IMR-90 (cell line): ENCODE measurements around the gene TMEM223. TPM values are rescaled to one million over a fixed set of nuclear protein-coding genes. Genes with fewer than 3 reads are reported as not detected.
"Not testable (repeated sequence)": the region's sequence is repeated elsewhere in the genome, so short reads cannot be mapped to it uniquely, and the experiment has no call there.

ENCODE experiments used
- ATAC-seq: fragments of 200-7000 bp; cut with Tn5 transposase; 2 replicates; pipeline ENCODE4 v1.9.1; 2020; ENCODE audit warnings: low read depth, mild to moderate bottlenecking, moderate library complexity
- BruUV-seq: library from RNA; stranded (reverse); fragments of 400-500 nt; replicated peaks from 2 replicates; lab custom pipeline; 2021; lab: Mats Ljungman, UMichigan
- CTCF ChIA-PET: fragments of 300-600 bp; formaldehyde crosslinking; extraction: SDS; loops from one replicate; lab custom pipeline; 2021; ENCODE audit warnings: antibody characterized with exemption; lab: Yijun Ruan, JAX
- POLR2A ChIA-PET: fragments of 300-600 bp; sonication (Branson Sonifier 250); formaldehyde crosslinking; loops from one replicate; lab custom pipeline; 2022; ENCODE audit warnings: antibody characterized with exemption; ENCODE audit not compliant: unreplicated experiment; lab: Charles Lee
- DNase-seq: peaks from one replicate; pipeline ENCODE4 v3.0.0; 2013
- H2AFZ ChIP-seq: replicated peaks from 2 replicates; pipeline ENCODE3; 2013; ENCODE audit warnings: low read length, mild to moderate bottlenecking; ENCODE audit not compliant: poor library complexity
- H2AK5ac ChIP-seq: 2 replicates; pipeline ENCODE4 v1.6.1; 2013; ENCODE audit warnings: low read depth, low read length, inconsistent platforms
- H2AK9ac ChIP-seq: replicated peaks from 2 replicates; pipeline ENCODE3; 2013; ENCODE audit warnings: mild to moderate bottlenecking, low read depth, low read length, moderate library complexity; ENCODE audit not compliant: poor library complexity
- H2BK120ac ChIP-seq: 2 replicates; pipeline ENCODE4 v1.6.1; 2013; ENCODE audit warnings: low read depth, low read length, inconsistent platforms
- H2BK15ac ChIP-seq: 3 replicates; pipeline ENCODE4 v1.6.1; 2013; ENCODE audit warnings: low read depth, low read length, inconsistent platforms
- H2BK20ac ChIP-seq: 2 replicates; pipeline ENCODE4 v1.6.1; 2013; ENCODE audit warnings: low read depth, mild to moderate bottlenecking, inconsistent platforms, low read length, moderate library complexity
- H2BK5ac ChIP-seq: 2 replicates; pipeline ENCODE4 v1.6.1; 2013; ENCODE audit warnings: mild to moderate bottlenecking, low read depth, low read length, inconsistent platforms; ENCODE audit not compliant: poor library complexity, severe bottlenecking
- H3K14ac ChIP-seq: replicated peaks from 2 replicates; pipeline ENCODE4 v1.6.1; 2013; ENCODE audit warnings: low read depth, low read length, inconsistent platforms
- H3K18ac ChIP-seq: 2 replicates; pipeline ENCODE4 v1.6.1; 2013; ENCODE audit warnings: low read depth, low read length, control low read depth
- H3K23ac ChIP-seq: 2 replicates; pipeline ENCODE4 v1.6.1; 2013; ENCODE audit warnings: low read depth, low read length, inconsistent platforms
- H3K27ac ChIP-seq: 2 replicates; pipeline ENCODE4 v1.5.1; 2013; ENCODE audit warnings: mild to moderate bottlenecking, control low read depth, low read length; ENCODE audit not compliant: insufficient read depth
- H3K27me3 ChIP-seq: 2 replicates; pipeline ENCODE4 v1.6.1; 2013; ENCODE audit warnings: low read length; ENCODE audit not compliant: control insufficient read depth, insufficient read depth
- H3K36me3 ChIP-seq: 2 replicates; pipeline ENCODE4 v1.6.1; 2013; ENCODE audit warnings: low read length, mixed read lengths; ENCODE audit not compliant: control insufficient read depth, insufficient read depth
- H3K4ac ChIP-seq: 2 replicates; pipeline ENCODE4 v1.6.1; 2013; ENCODE audit warnings: low read depth, low read length, inconsistent platforms
- H3K4me1 ChIP-seq: 2 replicates; pipeline ENCODE4 v1.6.1; 2013; ENCODE audit warnings: low read length, mixed read lengths; ENCODE audit not compliant: control insufficient read depth, insufficient read depth
- H3K4me2 ChIP-seq: 2 replicates; pipeline ENCODE4 v1.6.1; 2013; ENCODE audit warnings: low read depth, mild to moderate bottlenecking, control low read depth, low read length, moderate library complexity
- H3K4me3 ChIP-seq: 2 replicates; pipeline ENCODE4 v1.5.1; 2013; ENCODE audit warnings: low read depth, mild to moderate bottlenecking, control low read depth, low read length, moderate library complexity; ENCODE audit not compliant: insufficient read depth
- H3K56ac ChIP-seq: 2 replicates; pipeline ENCODE4 v1.6.1; 2013; ENCODE audit warnings: low read length, inconsistent platforms; ENCODE audit not compliant: insufficient read depth; ENCODE audit errors: extremely low read depth
- H3K79me1 ChIP-seq, 2 experiments: 2 replicates each; pipeline ENCODE4 v1.6.1; 2013; ENCODE audit warnings: low read length in 2 of 2, inconsistent platforms in 1 of 2, low read depth in 1 of 2
- H3K9ac ChIP-seq: 2 replicates; pipeline ENCODE4 v1.6.1; 2013; ENCODE audit warnings: low read depth, low read length, control low read depth
- H3K9me1 ChIP-seq: 2 replicates; pipeline ENCODE4 v1.6.1; 2013; ENCODE audit warnings: low read length, inconsistent platforms; ENCODE audit not compliant: insufficient read depth
- H3K9me3 ChIP-seq: 2 replicates; pipeline ENCODE4 v1.6.1; 2013; ENCODE audit warnings: low read length; ENCODE audit not compliant: control insufficient read depth, insufficient read depth
- H4K20me1 ChIP-seq: 2 replicates; pipeline ENCODE4 v1.6.1; 2013; ENCODE audit warnings: low read length, inconsistent platforms; ENCODE audit not compliant: insufficient read depth
- H4K5ac ChIP-seq: 2 replicates; pipeline ENCODE4 v1.6.1; 2013; ENCODE audit warnings: mild to moderate bottlenecking, low read depth, low read length, control low read depth
- H4K8ac ChIP-seq, 2 experiments: 2 replicates each; pipeline ENCODE4 v1.6.1; 2013; ENCODE audit warnings: low read depth in 2 of 2, low read length in 2 of 2, control low read depth in 1 of 2, inconsistent platforms in 1 of 2
- H4K91ac ChIP-seq: 2 replicates; pipeline ENCODE4 v1.6.1; 2013; ENCODE audit warnings: low read depth, low read length, inconsistent platforms; ENCODE audit not compliant: insufficient read depth
- MAFK ChIP-seq: IDR thresholded peaks from 2 replicates; pipeline ENCODE4 v1.6.1; 2012; ENCODE audit warnings: low read depth, low read length, improper control_type of control experiment
- NFE2L2 ChIP-seq: fragments of 150-350 bp; IDR thresholded peaks from 2 replicates; pipeline ENCODE4 v1.6.1; 2016; ENCODE audit warnings: low read depth, mild to moderate bottlenecking, low read length
- RFX5 ChIP-seq: IDR thresholded peaks from 2 replicates; pipeline ENCODE4 v1.8.0; 2012; ENCODE audit warnings: low read depth, mild to moderate bottlenecking, low read length, moderate library complexity
- WGBS, 2 experiments: methylation state at CpG; one replicate each; pipeline versions ENCODE4 v1.1.5 to v1.1.7; 2013; ENCODE audit warnings: missing lambda C conversion rate in 2 of 2; ENCODE audit not compliant: insufficient read length in 1 of 2; ENCODE audit errors: extremely low coverage in 2 of 2; 5-methylcytosine and 5-hydroxymethylcytosine counted together
- dilution Hi-C: fragments of 300-500 bp; cut with HindIII; formaldehyde crosslinking; loops from one replicate; pipeline ENCODE4 v1.14.3; 2018; ENCODE audit warnings: low sequenced_read_pairs; ENCODE audit not compliant: unreplicated experiment
- in situ Hi-C: fragments of 300-500 bp; cut with MboI; formaldehyde crosslinking; loops from 3 replicates; pipeline ENCODE4 v1.14.3; 2019; ENCODE audit warnings: low sequenced_read_pairs, inconsistent platforms, mixed read lengths
- intact Hi-C: fragments of 100-400 bp; cut with micrococcal nuclease; formaldehyde crosslinking; loops from 2 replicates; pipeline ENCODE4 v1.10.0; 2022
- polyA plus RNA-seq, 3 experiments: library from polyadenylated mRNA; depleted of rRNA; stranded (reverse); fragments of >200 nt; gene quantifications; 2 replicates each; pipeline ENCODE4 v1.2.3, GENCODE V29; 2012; ENCODE audit warnings: low replicate concordance in 1 of 3
- total RNA-seq: library from RNA; depleted of rRNA; stranded (reverse); fragments of >200 nt; gene quantifications from 2 replicates; pipeline ENCODE4 v1.2.3, GENCODE V29; 2012

TMEM223 gene
- total and polyA plus RNA-seq, 2 of the 4 experiments (the other 2 are of a cell fraction): 9.7 to 15.7 TPM

DNA sequence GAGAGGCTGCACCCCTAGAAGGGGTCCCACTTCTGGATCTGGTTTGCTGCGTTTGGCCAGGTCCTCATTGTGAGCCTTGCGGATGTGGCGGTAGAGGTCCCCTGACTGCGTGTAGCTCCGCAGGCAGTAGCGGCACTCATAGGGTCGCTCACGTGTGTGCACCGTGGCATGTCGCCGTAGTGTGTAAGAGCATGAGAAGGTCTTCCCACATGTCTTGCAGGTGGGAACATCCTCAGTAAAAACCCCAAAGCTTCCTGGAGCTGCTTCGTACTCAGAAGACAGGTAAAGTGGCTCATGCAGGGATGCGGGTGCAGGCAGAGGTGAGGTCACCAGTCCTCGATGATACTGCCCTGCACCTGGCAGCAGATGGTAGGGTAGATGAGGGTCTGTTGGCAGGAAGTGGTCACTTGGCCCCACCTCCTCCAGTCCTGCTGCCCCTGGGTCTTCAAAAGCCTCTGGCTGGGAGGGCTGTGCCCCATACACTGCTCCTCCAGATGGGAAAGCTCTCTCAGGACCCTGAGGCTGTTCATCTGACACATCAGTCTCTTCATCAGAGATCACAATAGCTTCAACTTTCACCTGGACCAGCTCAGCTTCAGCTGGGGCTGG is 39.5 kb downstream of the TMEM223 start:
- H2BK120ac ChIP-seq: no peak overlapping the region
- H2BK20ac ChIP-seq: no peak overlapping the region
- H3K56ac ChIP-seq: no peak overlapping the region
- no peak overlapping the region for H3K14ac ChIP-seq
- peaks cover 3% of the 10 kb centered on the region; the same call in 1 of the 2 replicates for H3K9me1 ChIP-seq
- no peak overlapping the region for H2AFZ ChIP-seq
- DNase-seq (no peak), ATAC-seq (no peak)
- 94% methylated on average over 3 of the region's 14 CpGs; no CpG with 5 or more reads in 1 of the 2 experiments for WGBS, 2 experiments
- no peak overlapping the region for H2BK5ac ChIP-seq
- H2AK9ac ChIP-seq: no peak overlapping the region
- CTCF ChIA-PET: no interaction called here
- H4K20me1 ChIP-seq: no peaks in the 10 kb centered on the region
- no peak overlapping the region for H2AK5ac ChIP-seq
- no peak overlapping the region for H4K5ac ChIP-seq
- no peak overlapping the region for H3K4me3 ChIP-seq
- BruUV-seq: no TSS peak
- no peaks in the 10 kb centered on the region for H3K4me1 ChIP-seq
- H3K27ac ChIP-seq: no peak overlapping the region
- no peak overlapping the region for H3K4ac ChIP-seq
- POLR2A ChIA-PET: no interaction called here
- no peak for TF ChIP-seq MAFK
- no peak for TF ChIP-seq NFE2L2
- no peak for TF ChIP-seq RFX5
- H3K18ac ChIP-seq: no peak overlapping the region
- H3K9me3 ChIP-seq: no peaks in the 10 kb centered on the region
- no peak overlapping the region for H3K4me2 ChIP-seq
- no peak overlapping the region for H4K8ac ChIP-seq
- intact Hi-C loops: no loop called here
- in situ Hi-C loops: no loop called here
- H3K79me1 ChIP-seq: peaks cover 20 to 41% of the 10 kb centered on the region in 2 experiments
- no peaks in the 10 kb centered on the region for H3K27me3 ChIP-seq
- H3K36me3 ChIP-seq: peaks cover 13% of the 10 kb centered on the region
- no peak overlapping the region for H4K91ac ChIP-seq
- dilution Hi-C loops: no loop called here
- no peak overlapping the region for H3K23ac ChIP-seq
- H2BK15ac ChIP-seq: no peak overlapping the region
- H3K9ac ChIP-seq: no peak overlapping the region

DNA sequence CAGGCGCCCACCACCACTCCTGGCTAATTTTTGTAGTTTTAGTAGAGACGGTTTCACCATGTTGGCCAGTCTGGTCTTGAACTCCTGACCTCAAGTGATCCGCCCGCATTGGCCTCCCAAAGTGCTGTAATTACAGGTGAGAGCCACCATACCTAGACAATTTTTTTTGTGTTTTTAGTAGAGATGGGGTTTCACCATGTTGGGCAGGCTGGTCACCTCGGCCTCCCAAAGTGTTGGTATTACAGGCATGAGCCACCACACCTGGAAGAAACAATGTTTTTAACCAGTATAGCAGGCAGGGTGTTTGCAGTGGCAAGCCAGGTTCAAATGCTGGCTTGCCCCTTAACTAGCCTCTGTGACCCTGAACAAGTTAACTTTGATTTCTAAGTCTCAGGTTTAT is 41.9 kb downstream of the TMEM223 start:
- H3K9me3 ChIP-seq, H3K18ac ChIP-seq, H3K4me2 ChIP-seq, dilution Hi-C loops, ATAC-seq, H4K5ac ChIP-seq, H3K4ac ChIP-seq, H2BK120ac ChIP-seq, H3K27me3 ChIP-seq, BruUV-seq, H3K27ac ChIP-seq, H2AK5ac ChIP-seq, H3K56ac ChIP-seq, H2BK20ac ChIP-seq, DNase-seq, H4K91ac ChIP-seq, intact Hi-C loops, H3K4me3 ChIP-seq, H2AK9ac ChIP-seq, in situ Hi-C loops, H4K8ac ChIP-seq, H3K9ac ChIP-seq, H2AFZ ChIP-seq, H3K9me1 ChIP-seq, H3K14ac ChIP-seq, H4K20me1 ChIP-seq, POLR2A ChIA-PET, H2BK15ac ChIP-seq, CTCF ChIA-PET, H3K4me1 ChIP-seq, H3K23ac ChIP-seq, H2BK5ac ChIP-seq: not testable (repeated sequence)
- 98% methylated on average over 4 of the region's 5 CpGs; no CpG with 5 or more reads in 1 of the 2 experiments for WGBS, 2 experiments
- H3K36me3 ChIP-seq: peaks cover 13% of the 10 kb centered on the region
- peaks cover 20 to 41% of the 10 kb centered on the region in 2 experiments for H3K79me1 ChIP-seq
